ENCODE data around the gene REXO5. TPM values are rescaled to one million over a fixed set of nuclear protein-coding genes. Genes with fewer than 3 reads are reported as not detected.
A peak's percentile ranks its signal among the peaks of the same experiment; 100 is the strongest.
"Not testable (repeated sequence)": the region's sequence is repeated elsewhere in the genome, so short reads cannot be mapped to it uniquely, and the experiment has no call there.

REXO5 gene
- total and polyA plus RNA-seq, 2 of the 13 experiments (the other 11 are each of a cell fraction or from before 2014, with no cell fraction given) = 5.9 to 13.1 TPM

DNA sequence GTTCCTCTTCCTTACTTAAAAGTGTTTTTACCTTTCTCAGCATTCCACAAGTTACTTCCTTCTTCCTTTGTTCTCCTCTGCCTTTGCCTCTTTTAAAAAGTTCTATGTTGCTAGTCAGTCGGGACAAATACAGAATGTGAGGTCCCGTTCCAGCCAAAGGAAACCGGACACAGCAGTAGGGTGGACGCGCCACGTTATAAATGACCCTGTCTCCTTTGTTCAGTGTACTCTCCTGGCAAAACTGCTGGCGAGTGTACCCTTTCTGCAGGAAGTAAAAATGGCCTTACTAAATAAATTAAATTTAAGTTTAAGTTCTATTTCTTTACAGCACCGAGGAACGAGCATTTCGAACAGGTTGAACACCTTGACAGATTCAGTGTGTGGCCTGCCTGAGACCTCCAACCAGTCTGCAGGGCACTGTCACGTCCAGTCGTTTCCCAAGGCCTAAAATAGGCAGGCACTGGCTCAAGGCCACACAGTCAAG is 601 bp upstream of the REXO5 start (continued):
- TF ChIP-seq, protein P1, sequence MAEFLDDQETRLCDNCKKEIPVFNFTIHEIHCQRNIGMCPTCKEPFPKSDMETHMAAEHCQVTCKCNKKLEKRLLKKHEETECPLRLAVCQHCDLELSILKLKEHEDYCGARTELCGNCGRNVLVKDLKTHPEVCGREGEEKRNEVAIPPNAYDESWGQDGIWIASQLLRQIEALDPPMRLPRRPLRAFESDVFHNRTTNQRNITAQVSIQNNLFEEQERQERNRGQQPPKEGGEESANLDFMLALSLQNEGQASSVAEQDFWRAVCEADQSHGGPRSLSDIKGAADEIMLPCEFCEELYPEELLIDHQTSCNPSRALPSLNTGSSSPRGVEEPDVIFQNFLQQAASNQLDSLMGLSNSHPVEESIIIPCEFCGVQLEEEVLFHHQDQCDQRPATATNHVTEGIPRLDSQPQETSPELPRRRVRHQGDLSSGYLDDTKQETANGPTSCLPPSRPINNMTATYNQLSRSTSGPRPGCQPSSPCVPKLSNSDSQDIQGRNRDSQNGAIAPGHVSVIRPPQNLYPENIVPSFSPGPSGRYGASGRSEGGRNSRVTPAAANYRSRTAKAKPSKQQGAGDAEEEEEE (CRISPR knock-in tag; IDR thresholded peaks at IDR 0.05; ENCODE audit: borderline replicate concordance) = 0 out of 2 replicates have a peak, but pooled peaks have one; percentile 6
- TF ChIP-seq SMAD9 (CRISPR knock-in tag; IDR thresholded peaks at IDR 0.05) (peak; percentile 49; the same call in 1 of the 2 replicates), EP300 (CRISPR knock-in tag; IDR thresholded peaks at IDR 0.05; ENCODE audit: borderline replicate concordance) (peak; percentile 48), ONECUT2 (CRISPR knock-in tag; IDR thresholded peaks at IDR 0.05) (peak; percentile 12; the same call in 1 of the 2 replicates), ZBTB21 (CRISPR knock-in tag; IDR thresholded peaks at IDR 0.05) (0 out of 2 replicates have a peak, but pooled peaks have one; percentile 7), WIZ (CRISPR knock-in tag; IDR thresholded peaks at IDR 0.05) (0 out of 2 replicates have a peak, but pooled peaks have one; percentile 24), ZNF282 (IDR thresholded peaks at IDR 0.05; ENCODE audit: partially characterized antibody) (peak; percentile 57), ZNF549 (CRISPR knock-in tag; IDR thresholded peaks at IDR 0.05) (0 out of 2 replicates have a peak, but pooled peaks have one; percentile 32), RORA (CRISPR knock-in tag; IDR thresholded peaks at IDR 0.05) (0 out of 2 replicates have a peak, but pooled peaks have one; percentile 37), ATF7 (CRISPR knock-in tag; IDR thresholded peaks at IDR 0.05) (peak; percentile 73; the same call in 1 of the 2 replicates), ZNF251 (CRISPR knock-in tag; IDR thresholded peaks at IDR 0.05) (peak; percentile 84; the same call in 1 of the 2 replicates)
- TF ChIP-seq, protein P2, sequence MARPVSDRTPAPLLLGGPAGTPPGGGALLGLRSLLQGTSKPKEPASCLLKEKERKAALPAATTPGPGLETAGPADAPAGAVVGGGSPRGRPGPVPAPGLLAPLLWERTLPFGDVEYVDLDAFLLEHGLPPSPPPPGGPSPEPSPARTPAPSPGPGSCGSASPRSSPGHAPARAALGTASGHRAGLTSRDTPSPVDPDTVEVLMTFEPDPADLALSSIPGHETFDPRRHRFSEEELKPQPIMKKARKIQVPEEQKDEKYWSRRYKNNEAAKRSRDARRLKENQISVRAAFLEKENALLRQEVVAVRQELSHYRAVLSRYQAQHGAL (CRISPR knock-in tag; IDR thresholded peaks at IDR 0.05; ENCODE audit: not compliant biosample characterization) = peak; percentile 18
- TF ChIP-seq, protein P3, sequence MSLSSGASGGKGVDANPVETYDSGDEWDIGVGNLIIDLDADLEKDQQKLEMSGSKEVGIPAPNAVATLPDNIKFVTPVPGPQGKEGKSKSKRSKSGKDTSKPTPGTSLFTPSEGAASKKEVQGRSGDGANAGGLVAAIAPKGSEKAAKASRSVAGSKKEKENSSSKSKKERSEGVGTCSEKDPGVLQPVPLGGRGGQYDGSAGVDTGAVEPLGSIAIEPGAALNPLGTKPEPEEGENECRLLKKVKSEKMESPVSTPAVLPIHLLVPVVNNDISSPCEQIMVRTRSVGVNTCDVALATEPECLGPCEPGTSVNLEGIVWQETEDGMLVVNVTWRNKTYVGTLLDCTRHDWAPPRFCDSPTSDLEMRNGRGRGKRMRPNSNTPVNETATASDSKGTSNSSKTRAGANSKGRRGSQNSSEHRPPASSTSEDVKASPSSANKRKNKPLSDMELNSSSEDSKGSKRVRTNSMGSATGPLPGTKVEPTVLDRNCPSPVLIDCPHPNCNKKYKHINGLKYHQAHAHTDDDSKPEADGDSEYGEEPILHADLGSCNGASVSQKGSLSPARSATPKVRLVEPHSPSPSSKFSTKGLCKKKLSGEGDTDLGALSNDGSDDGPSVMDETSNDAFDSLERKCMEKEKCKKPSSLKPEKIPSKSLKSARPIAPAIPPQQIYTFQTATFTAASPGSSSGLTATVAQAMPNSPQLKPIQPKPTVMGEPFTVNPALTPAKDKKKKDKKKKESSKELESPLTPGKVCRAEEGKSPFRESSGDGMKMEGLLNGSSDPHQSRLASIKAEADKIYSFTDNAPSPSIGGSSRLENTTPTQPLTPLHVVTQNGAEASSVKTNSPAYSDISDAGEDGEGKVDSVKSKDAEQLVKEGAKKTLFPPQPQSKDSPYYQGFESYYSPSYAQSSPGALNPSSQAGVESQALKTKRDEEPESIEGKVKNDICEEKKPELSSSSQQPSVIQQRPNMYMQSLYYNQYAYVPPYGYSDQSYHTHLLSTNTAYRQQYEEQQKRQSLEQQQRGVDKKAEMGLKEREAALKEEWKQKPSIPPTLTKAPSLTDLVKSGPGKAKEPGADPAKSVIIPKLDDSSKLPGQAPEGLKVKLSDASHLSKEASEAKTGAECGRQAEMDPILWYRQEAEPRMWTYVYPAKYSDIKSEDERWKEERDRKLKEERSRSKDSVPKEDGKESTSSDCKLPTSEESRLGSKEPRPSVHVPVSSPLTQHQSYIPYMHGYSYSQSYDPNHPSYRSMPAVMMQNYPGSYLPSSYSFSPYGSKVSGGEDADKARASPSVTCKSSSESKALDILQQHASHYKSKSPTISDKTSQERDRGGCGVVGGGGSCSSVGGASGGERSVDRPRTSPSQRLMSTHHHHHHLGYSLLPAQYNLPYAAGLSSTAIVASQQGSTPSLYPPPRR (CRISPR knock-in tag; IDR thresholded peaks at IDR 0.05; ENCODE audit: borderline replicate concordance) = peak; percentile 51; the same call in 1 of the 2 replicates
- TF ChIP-seq EP300 (IDR thresholded peaks at IDR 0.05; ENCODE audit: low read depth in 2 of 2, low read length in 2 of 2); ATF7 (IDR thresholded peaks at IDR 0.05): not testable (repeated sequence)
- TF ChIP-seq, protein P4, sequence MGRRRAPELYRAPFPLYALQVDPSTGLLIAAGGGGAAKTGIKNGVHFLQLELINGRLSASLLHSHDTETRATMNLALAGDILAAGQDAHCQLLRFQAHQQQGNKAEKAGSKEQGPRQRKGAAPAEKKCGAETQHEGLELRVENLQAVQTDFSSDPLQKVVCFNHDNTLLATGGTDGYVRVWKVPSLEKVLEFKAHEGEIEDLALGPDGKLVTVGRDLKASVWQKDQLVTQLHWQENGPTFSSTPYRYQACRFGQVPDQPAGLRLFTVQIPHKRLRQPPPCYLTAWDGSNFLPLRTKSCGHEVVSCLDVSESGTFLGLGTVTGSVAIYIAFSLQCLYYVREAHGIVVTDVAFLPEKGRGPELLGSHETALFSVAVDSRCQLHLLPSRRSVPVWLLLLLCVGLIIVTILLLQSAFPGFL (CRISPR knock-in tag; IDR thresholded peaks at IDR 0.05) = peak; percentile 84; the same call in 1 of the 2 replicates
- TF ChIP-seq, protein P5, sequence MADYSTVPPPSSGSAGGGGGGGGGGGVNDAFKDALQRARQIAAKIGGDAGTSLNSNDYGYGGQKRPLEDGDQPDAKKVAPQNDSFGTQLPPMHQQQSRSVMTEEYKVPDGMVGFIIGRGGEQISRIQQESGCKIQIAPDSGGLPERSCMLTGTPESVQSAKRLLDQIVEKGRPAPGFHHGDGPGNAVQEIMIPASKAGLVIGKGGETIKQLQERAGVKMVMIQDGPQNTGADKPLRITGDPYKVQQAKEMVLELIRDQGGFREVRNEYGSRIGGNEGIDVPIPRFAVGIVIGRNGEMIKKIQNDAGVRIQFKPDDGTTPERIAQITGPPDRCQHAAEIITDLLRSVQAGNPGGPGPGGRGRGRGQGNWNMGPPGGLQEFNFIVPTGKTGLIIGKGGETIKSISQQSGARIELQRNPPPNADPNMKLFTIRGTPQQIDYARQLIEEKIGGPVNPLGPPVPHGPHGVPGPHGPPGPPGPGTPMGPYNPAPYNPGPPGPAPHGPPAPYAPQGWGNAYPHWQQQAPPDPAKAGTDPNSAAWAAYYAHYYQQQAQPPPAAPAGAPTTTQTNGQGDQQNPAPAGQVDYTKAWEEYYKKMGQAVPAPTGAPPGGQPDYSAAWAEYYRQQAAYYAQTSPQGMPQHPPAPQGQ (CRISPR knock-in tag; IDR thresholded peaks at IDR 0.05; ENCODE audit: borderline replicate concordance) = peak; percentile 55; the same call in 1 of the 2 replicates

Measured in HepG2 (cell line).